Measurements from ENCODE around the gene ZNF710. TPM values are rescaled to one million over a fixed set of nuclear protein-coding genes. Genes with fewer than 3 reads are reported as not detected.

Gene ZNF710
- total and polyA plus RNA-seq, 2 of the 8 experiments (the other 6 are each of a cell fraction or from before 2014, with no cell fraction given) = 10.5 to 24.0 TPM

DNA sequence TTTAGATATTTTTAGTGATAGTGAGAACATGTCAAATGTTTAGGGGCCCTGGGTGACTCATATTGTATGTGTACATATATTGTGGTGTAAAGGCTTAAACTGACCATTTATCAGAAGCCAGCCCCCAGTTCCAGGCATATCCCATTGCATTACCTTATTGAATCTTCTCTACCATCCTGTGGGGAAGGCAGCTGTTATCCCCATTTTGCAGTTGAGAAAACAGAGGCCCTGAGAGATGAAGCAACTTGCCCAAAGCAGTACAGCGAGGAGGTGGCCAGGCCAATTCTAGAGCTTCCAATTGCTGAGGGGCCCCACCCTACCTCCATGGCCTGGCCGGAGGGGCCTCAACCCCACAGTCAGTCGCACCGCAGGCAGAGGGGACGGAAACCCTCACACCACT, 47.9 kb downstream of the ZNF710 start:
- POLR2A ChIA-PET (ENCODE audit: partially characterized antibody) = interaction anchor here (0.6 to 1.5 kb wide), 6 partner anchors 12 to 153 kb away, joined by 3 to 6 read pairs (median 4); no protein-coding TSS in a partner anchor
- Histone ChIP-seq H3K4me2 (ENCODE audit: insufficient read depth in 1 of 2, low read depth in 2 of 2, low read length in 2 of 2) (no peak overlapping the region), H3K27me3 (replicated peaks in 1 of 4; ENCODE audit: control insufficient read depth in 3 of 4, extremely low read depth in 1 of 4, insufficient read depth in 3 of 4, low read length in 3 of 4) (no peaks in the 10 kb centered on the region), H3K79me1 (ENCODE audit: low read depth, low read length) (peaks cover 18% of the 10 kb centered on the region), H3K23ac (ENCODE audit: insufficient read length) (no peak overlapping the region), H2BK5ac (ENCODE audit: low read depth, low read length) (no peak overlapping the region), H3K4ac (replicated peaks; ENCODE audit: insufficient read length, low read depth, low read length) (no peak overlapping the region), H3K14ac (ENCODE audit: insufficient read length) (no peak overlapping the region), H2BK20ac (ENCODE audit: low read length) (no peak overlapping the region), H3K79me2 (ENCODE audit: control insufficient read depth in 1 of 2, insufficient read depth in 2 of 2, low read length in 2 of 2) (no peaks in the 10 kb centered on the region; a peak in 1 of 4 replicates), H3K4me3 (ENCODE audit: extremely low read depth in 1 of 4, insufficient read depth in 2 of 4, low read depth in 3 of 4, low read length in 4 of 4) (no peak overlapping the region), H2AK5ac (ENCODE audit: low read depth, low read length) (no peak overlapping the region), H3K9ac (replicated peaks in 1 of 4; ENCODE audit: extremely low read depth in 1 of 4, low read depth in 3 of 4, low read length in 3 of 4) (no peak overlapping the region), H2BK15ac (ENCODE audit: low read length) (no peak overlapping the region), H4K91ac (replicated peaks; ENCODE audit: insufficient read length, low read length) (no peak overlapping the region), H3K9me3 (ENCODE audit: insufficient read depth in 2 of 2, low read depth in 1 of 2, low read length in 1 of 2) (no peaks in the 10 kb centered on the region), H3K27ac (ENCODE audit: low read depth, low read length) (no peak overlapping the region), H2BK12ac (ENCODE audit: low read depth, low read length) (no peak overlapping the region), H3K56ac (replicated peaks; ENCODE audit: insufficient read length, low read depth, low read length) (no peak overlapping the region), H2AFZ (ENCODE audit: low read length) (no peak overlapping the region), H3K23me2 (ENCODE audit: low read depth, low read length) (no peaks in the 10 kb centered on the region), H4K20me1 (replicated peaks in 1 of 2; ENCODE audit: control insufficient read depth in 1 of 2, insufficient read depth in 2 of 2, low read length in 2 of 2) (peaks cover 0 to 1% of the 10 kb centered on the region in 2 experiments), H3K18ac (ENCODE audit: extremely low read depth, low read length) (no peak overlapping the region), H3K36me3 (ENCODE audit: control insufficient read depth in 2 of 4, insufficient read depth in 4 of 4, low read length in 3 of 4) (no peaks in the 10 kb centered on the region), H2BK120ac (replicated peaks; ENCODE audit: low read depth, low read length) (no peak overlapping the region), H4K8ac (ENCODE audit: extremely low read depth, insufficient read depth, low read length) (no peak overlapping the region), H4K5ac (ENCODE audit: insufficient read length, low read depth, low read length) (no peak overlapping the region), H3K4me1 (replicated peaks in 1 of 4; ENCODE audit: control insufficient read depth in 3 of 4, insufficient read depth in 4 of 4, low read length in 3 of 4) (peaks cover 0 to 10% (median 1%) of the 10 kb centered on the region in 4 experiments; a peak in 2 of 7 replicates)
- FAIRE-seq (no peak), DNase-seq (ENCODE audit: low read depth in 1 of 2, low spot score in 2 of 2) (no peak)
- 97% methylated on average over 5 of the region's 5 CpGs; no CpG with 5 or more reads in 1 of the 2 experiments for WGBS, 2 experiments (ENCODE audit: extremely low coverage in 1 of 2, insufficient coverage in 1 of 2, insufficient read length in 1 of 2, insufficient replicate concordance in 2 of 2, low coverage in 1 of 2, low lambda C conversion rate in 2 of 2, missing lambda C conversion rate in 1 of 2)
- CTCF ChIA-PET (ENCODE audit: partially characterized antibody) = interaction anchor here (0.7 to 2.9 kb wide), 11 partner anchors 13 to 151 kb away, joined by 3 to 9 read pairs (median 3); no protein-coding TSS in a partner anchor
- TF ChIP-seq YY1 (IDR thresholded peaks at IDR 0.05; ENCODE audit: low read depth, low read length) (no peak), RNF2 (IDR thresholded peaks at IDR 0.05; ENCODE audit: borderline replicate concordance, low read depth, low read length, missing control alignments, poor library complexity, severe bottlenecking) (no peak), PHF8 (conservative IDR thresholded peaks at IDR 0.05; ENCODE audit: low read depth, low read length) (no peak), CEBPB (IDR thresholded peaks at IDR 0.05; ENCODE audit: low read depth, low read length) (no peak), EZH2 (IDR thresholded peaks at IDR 0.05; ENCODE audit: low read depth, low read length, severe bottlenecking) (no peak), KDM5A (IDR thresholded peaks at IDR 0.05; ENCODE audit: low read length) (no peak), BRCA1 (IDR thresholded peaks at IDR 0.05; ENCODE audit: low read depth, low read length) (no peak), SAP30 (IDR thresholded peaks at IDR 0.05; ENCODE audit: insufficient read depth, insufficient replicate concordance, low read length) (no peak)
- TF ChIP-seq, protein P1, sequence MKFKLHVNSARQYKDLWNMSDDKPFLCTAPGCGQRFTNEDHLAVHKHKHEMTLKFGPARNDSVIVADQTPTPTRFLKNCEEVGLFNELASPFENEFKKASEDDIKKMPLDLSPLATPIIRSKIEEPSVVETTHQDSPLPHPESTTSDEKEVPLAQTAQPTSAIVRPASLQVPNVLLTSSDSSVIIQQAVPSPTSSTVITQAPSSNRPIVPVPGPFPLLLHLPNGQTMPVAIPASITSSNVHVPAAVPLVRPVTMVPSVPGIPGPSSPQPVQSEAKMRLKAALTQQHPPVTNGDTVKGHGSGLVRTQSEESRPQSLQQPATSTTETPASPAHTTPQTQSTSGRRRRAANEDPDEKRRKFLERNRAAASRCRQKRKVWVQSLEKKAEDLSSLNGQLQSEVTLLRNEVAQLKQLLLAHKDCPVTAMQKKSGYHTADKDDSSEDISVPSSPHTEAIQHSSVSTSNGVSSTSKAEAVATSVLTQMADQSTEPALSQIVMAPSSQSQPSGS (IDR thresholded peaks at IDR 0.05; ENCODE audit: low read length) = no peak
- TF ChIP-seq, protein P2, sequence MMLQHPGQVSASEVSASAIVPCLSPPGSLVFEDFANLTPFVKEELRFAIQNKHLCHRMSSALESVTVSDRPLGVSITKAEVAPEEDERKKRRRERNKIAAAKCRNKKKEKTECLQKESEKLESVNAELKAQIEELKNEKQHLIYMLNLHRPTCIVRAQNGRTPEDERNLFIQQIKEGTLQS (IDR thresholded peaks at IDR 0.05; ENCODE audit: insufficient read depth, low read depth, low read length) = no peak

Measured in H1 (cell line).